ENCODE measurements around the gene ZBTB46.

The ZBTB46 gene

GRCh38 chr20:63702036-63702665 is 128.9 kb downstream of the ZBTB46 start:
- no peak for DNase-seq

DNA sequence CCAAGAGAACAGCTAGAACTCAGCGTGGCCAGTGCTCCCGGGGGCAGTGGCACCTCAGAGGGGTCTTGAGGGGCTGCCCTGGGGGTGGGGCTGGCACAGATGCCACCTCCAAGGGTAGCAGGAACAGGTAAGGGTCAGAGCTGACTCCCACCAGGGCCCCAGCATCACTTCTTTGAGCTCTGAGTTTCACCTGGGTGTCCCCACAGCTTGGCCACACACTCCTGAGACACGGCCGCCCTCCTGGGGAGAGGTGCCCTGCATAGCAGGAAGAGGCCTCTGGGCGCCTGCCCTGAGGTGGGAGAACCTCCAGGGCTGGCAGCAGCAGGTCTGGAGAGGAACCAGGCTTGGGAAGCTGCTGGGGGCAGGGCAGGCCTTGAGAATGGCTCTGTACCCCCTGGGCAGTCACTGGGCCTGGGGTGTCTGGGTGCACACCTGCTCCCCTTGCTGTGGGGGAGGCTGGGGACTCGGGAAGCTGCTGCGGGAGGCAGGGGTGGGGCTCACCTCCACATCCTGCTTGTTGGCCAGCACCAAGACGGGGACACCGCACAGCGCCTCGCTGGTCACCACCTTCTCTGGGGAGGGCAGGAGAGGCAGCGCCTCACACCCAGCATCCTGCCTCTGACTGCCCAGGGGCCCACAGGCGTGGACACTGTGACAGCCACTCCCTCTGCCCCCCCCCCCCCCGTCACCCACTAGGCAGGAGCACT is 129.6 kb downstream of the ZBTB46 start:
- peak; percentile 31 for DNase-seq

- no peak for DNase-seq
Measured at GRCh38 chr20:63701051-63701328, 130.1 kb downstream of the ZBTB46 start.

GRCh38 chr20:63700199-63701050 is 130.6 kb downstream of the ZBTB46 start:
- peak; percentile 30 for DNase-seq

GRCh38 chr20:63699466-63700198 is 131.4 kb downstream of the ZBTB46 start:
- DNase-seq = peak; percentile 34

GRCh38 chr20:63698739-63699465 is 132.2 kb downstream of the ZBTB46 start:
- peak; percentile 40 for DNase-seq

DNA sequence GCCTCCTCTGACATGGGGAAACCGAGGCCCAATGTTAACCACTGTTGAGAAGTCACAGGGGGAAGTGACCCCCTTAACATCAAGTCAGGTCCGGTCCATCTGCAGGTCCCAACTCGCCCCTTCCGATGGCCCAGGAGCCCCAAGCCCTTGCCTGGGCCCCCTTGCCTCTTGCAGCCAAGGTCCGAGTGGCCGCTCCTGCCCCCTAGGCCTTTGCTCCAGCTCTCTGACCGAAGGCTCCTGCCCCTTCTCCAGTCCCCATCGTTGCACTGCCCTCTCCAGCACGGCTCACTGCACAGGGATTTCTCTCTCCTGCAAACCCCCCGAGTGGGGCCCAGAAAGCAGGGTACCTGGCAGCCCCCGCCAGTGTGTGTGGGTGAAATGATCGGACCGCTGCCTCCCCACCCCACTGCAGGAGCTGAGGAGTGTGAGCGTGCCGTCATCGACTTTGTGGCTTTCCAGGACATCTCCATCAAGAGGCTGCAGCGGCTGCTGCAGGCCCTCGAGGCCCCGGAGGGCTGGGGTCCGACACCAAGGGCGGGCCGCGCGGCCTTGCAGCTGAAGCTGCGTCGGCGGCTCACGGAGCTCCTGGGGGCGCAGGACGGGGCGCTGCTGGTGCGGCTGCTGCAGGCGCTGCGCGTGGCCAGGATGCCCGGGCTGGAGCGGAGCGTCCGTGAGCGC is 133.1 kb downstream of the ZBTB46 start:
- no peak for DNase-seq

- peak; percentile 34 for DNase-seq
Measured at GRCh38 chr20:63697357-63697867, 133.7 kb downstream of the ZBTB46 start.

DNA sequence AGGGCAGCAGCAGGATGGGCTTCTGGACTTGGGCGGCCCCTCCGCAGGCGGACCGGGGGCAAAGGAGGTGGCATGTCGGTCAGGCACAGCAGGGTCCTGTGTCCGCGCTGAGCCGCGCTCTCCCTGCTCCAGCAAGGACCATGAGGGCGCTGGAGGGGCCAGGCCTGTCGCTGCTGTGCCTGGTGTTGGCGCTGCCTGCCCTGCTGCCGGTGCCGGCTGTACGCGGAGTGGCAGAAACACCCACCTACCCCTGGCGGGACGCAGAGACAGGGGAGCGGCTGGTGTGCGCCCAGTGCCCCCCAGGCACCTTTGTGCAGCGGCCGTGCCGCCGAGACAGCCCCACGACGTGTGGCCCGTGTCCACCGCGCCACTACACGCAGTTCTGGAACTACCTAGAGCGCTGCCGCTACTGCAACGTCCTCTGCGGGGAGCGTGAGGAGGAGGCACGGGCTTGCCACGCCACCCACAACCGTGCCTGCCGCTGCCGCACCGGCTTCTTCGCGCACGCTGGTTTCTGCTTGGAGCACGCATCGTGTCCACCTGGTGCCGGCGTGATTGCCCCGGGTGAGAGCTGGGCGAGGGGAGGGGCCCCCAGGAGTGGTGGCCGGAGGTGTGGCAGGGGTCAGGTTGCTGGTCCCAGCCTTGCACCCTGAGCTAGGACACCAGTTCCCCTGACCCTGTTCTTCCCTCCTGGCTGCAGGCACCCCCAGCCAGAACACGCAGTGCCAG is 134.3 kb downstream of the ZBTB46 start, which contains the start of gene TNFRSF6B:
Gene TNFRSF6B (plus strand): TSS at position 25 of the 729 bp plus-strand sequence. CDS start 116 bp downstream, at position 141.
- peak; percentile 36 for DNase-seq

GRCh38 chr20:63696306-63696627 is 134.8 kb downstream of the ZBTB46 start:
- no peak for DNase-seq

GRCh38 chr20:63695424-63696305 is 135.4 kb downstream of the ZBTB46 start:
- DNase-seq = no peak

DNA sequence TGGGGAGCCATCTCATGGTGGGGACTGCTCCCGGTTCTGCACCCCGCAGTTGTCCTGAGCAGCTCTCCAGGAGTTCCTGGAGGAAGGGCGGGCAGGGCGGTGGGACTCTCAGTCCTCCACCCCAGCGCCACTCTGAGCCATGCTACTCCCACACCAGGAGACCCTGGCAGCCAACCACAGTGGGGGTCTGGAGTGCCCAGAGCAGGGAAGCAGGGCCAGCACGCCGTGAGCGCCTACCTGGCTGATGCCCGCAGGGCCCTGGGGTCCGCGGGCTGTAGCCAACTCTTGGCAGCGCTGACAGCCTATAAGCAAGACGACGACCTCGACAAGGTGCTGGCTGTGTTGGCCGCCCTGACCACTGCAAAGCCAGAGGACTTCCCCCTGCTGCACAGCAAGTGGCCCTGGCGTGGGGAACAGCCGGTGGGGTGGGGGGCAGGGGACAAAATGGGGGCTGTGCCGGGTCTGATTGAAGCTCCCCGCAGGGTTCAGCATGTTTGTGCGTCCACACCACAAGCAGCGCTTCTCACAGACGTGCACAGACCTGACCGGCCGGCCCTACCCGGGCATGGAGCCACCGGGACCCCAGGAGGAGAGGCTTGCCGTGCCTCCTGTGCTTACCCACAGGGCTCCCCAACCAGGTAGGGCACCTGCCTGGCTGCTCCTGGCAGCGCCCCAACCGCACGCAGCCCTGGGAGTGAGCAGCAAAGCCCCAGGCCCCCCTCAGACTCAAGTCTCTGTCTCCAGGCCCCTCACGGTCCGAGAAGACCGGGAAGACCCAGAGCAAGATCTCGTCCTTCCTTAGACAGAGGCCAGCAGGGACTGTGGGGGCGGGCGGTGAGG is 136.3 kb downstream of the ZBTB46 start:
- no peak for DNase-seq

DNA sequence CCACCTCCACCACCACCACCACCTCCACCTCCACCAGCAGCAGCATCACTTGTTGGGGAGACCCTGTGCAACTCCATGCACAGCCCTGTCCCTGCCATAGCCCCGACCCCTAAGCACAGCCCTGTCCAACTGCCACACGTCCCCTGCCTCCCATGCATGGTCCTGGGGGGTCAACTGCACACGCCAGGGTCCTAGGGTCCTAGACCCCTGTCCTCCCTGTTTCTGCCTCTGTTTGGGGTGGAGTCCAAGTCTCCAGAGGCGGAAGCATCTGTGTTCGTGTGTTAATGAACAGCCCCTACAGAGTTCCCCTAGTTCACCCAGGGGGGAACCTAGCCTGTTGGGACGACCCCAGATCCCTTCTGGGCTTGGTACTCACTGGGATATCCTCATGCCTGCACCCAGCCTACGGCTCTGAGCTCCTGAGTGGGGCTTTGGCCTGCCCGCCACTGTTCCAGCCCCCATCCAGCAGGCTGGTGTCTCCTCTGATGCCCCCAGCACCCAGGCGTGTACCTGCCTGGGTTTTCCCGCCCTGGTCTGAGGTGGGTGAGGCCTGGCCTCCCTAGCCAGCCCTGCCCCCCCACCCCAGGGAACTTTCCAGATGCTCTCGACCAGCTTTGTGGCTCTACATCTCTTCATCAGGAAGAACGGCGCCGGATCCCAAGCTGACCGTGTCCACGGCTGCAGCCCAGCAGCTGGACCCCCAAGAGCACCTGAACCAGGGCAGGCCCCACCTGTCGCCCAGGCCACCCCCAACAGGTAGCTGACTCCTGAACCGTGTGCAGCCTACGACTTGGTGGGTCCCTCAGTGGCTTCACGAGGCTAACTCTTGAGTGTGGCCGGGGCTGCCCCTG is 137.1 kb downstream of the ZBTB46 start:
- no peak for DNase-seq

All from activated CD4-positive, CD25-positive, alpha-beta regulatory T cell treated with anti-CD3 and anti-CD28 coated beads, Interleukin-2, amount 50 U/mL, for 72 hours (primary cell).